Endometrium (tissue), 2 donors: ENCODE measurements around the gene TMEM200B.
"Not testable (repeated sequence)": the region's sequence is repeated elsewhere in the genome, so short reads cannot be mapped to it uniquely, and the experiment has no call there.

ENCODE experiments used
- FAIRE-seq: peaks from 2 replicates; lab custom pipeline; 2012; peaks lifted over from hg19 to GRCh38; lab: Jason Lieb, UNC
- donor health status: control.
- donor health status: control.

TMEM200B gene

GRCh38 chr1:29123887-29124365, at the start of gene TMEM200B:
TMEM200B (minus strand) TSS chr1:29123903; CDS start chr1:29121828, 2,075 bp downstream.
- FAIRE-seq: no peak

- no peak for FAIRE-seq
Observed at GRCh38 chr1:29172415-29172939, 48.8 kb upstream of the TMEM200B start.

GRCh38 chr1:29171521-29171920, 47.8 kb upstream of the TMEM200B start:
- no peak for FAIRE-seq

GRCh38 chr1:29171089-29171488, 47.4 kb upstream of the TMEM200B start:
- no peak for FAIRE-seq

- FAIRE-seq: no peak
Observed at GRCh38 chr1:29169976-29170375, 46.3 kb upstream of the TMEM200B start.

GRCh38 chr1:29167904-29168303, 44.2 kb upstream of the TMEM200B start:
- no peak for FAIRE-seq

GRCh38 chr1:29166291-29166878, 42.7 kb upstream of the TMEM200B start:
- FAIRE-seq: no peak

- FAIRE-seq: no peak
Observed at GRCh38 chr1:29164588-29164987, 40.9 kb upstream of the TMEM200B start.

GRCh38 chr1:29162476-29163138, 38.9 kb upstream of the TMEM200B start:
- FAIRE-seq: no peak

GRCh38 chr1:29162025-29162424, 38.3 kb upstream of the TMEM200B start:
- no peak for FAIRE-seq

GRCh38 chr1:29159773-29160172, 36.1 kb upstream of the TMEM200B start:
- no peak for FAIRE-seq

GRCh38 chr1:29157269-29157601, 33.5 kb upstream of the TMEM200B start:
- FAIRE-seq: no peak

- no peak for FAIRE-seq
Observed at GRCh38 chr1:29156543-29157268, 33.0 kb upstream of the TMEM200B start.

- no peak for FAIRE-seq
Observed at GRCh38 chr1:29152046-29152805, 28.5 kb upstream of the TMEM200B start.

GRCh38 chr1:29150346-29150745, 26.6 kb upstream of the TMEM200B start:
- FAIRE-seq: not testable (repeated sequence)

- no peak for FAIRE-seq
Observed at GRCh38 chr1:29148656-29149491, 25.2 kb upstream of the TMEM200B start.

GRCh38 chr1:29145739-29146437, 22.2 kb upstream of the TMEM200B start:
- FAIRE-seq: no peak

- no peak for FAIRE-seq
Observed at GRCh38 chr1:29144178-29144577, 20.5 kb upstream of the TMEM200B start.

- FAIRE-seq: no peak
Observed at GRCh38 chr1:29142714-29143113, 19.0 kb upstream of the TMEM200B start.

GRCh38 chr1:29136391-29136915, 12.8 kb upstream of the TMEM200B start:
- no peak for FAIRE-seq

GRCh38 chr1:29134695-29135028, 11.0 kb upstream of the TMEM200B start:
- no peak for FAIRE-seq
